GM12878 (cell line): ENCODE results near the gene CHPF2. TPM values are rescaled to one million over a fixed set of nuclear protein-coding genes. Genes with fewer than 3 reads are reported as not detected.

Experiments used
- ATAC-seq: fragments of 200-7000 bp; cut with Tn5 transposase; 3 replicates; pipeline ENCODE4 v1.9.1; 2020; ENCODE audit warnings: mild to moderate bottlenecking, moderate library complexity
- BruUV-seq: library from RNA; stranded (reverse); fragments of 400-500 nt; replicated peaks from 2 replicates; lab custom pipeline; 2021; lab: Mats Ljungman, UMichigan
- CTCF ChIA-PET: fragments of 300-600 bp; sonication (Branson Sonifier 250); formaldehyde crosslinking; extraction: SDS; loops from one replicate; lab custom pipeline; 2021; ENCODE audit warnings: inconsistent platforms; lab: Yijun Ruan, JAX
- POLR2A ChIA-PET: fragments of 350-600 bp; formaldehyde crosslinking; extraction: SDS; loops from one replicate; lab custom pipeline; 2021; ENCODE audit warnings: inconsistent platforms; lab: Charles Lee
- RAD21 ChIA-PET: fragments of 300-600 bp; sonication (Branson Sonifier 250); formaldehyde crosslinking; loops from one replicate; lab custom pipeline; 2023; ENCODE audit warnings: antibody characterized with exemption; ENCODE audit not compliant: unreplicated experiment; lab: Charles Lee
- SMC1A ChIA-PET: fragments of 300-600 bp; sonication (Branson Sonifier 250); formaldehyde crosslinking; loops from one replicate; lab custom pipeline; 2023; ENCODE audit not compliant: unreplicated experiment, uncharacterized antibody; lab: Charles Lee
- DNase-seq: peaks from one replicate; pipeline ENCODE4 v3.0.0-alpha.2; 2011; ENCODE audit warnings: low read depth, low spot score
- FAIRE-seq: peaks from 3 replicates; lab custom pipeline; 2011; peaks lifted over from hg19 to GRCh38; lab: Jason Lieb, UNC
- H2AFZ ChIP-seq: 2 replicates; pipeline ENCODE4 v1.6.0; 2011; ENCODE audit warnings: low read depth, low read length, control low read depth; ENCODE audit not compliant: control insufficient read depth
- H3K27ac ChIP-seq: 2 replicates; pipeline ENCODE4 v1.5.1; 2011; ENCODE audit warnings: control low read depth; ENCODE audit not compliant: control insufficient read depth, insufficient read depth
- H3K27me3 ChIP-seq, 2 experiments: replicated peaks in 1 of 2; 2 replicates each; pipeline versions ENCODE4 v1.6.0 to v1.6.1; 2011; ENCODE audit warnings: low read length in 1 of 2; ENCODE audit not compliant: control insufficient read depth in 2 of 2, insufficient read depth in 2 of 2
- H3K36me3 ChIP-seq, 2 experiments: 2 replicates each; pipeline ENCODE4 v1.5.1; 2011; ENCODE audit warnings: low read length in 1 of 2; ENCODE audit not compliant: control insufficient read depth in 2 of 2, insufficient read depth in 2 of 2
- H3K4me1 ChIP-seq: 2 replicates; pipeline ENCODE4 v1.6.1; 2011; ENCODE audit warnings: mild to moderate bottlenecking, low read length, moderate library complexity, mixed read lengths; ENCODE audit not compliant: control insufficient read depth, insufficient read depth
- H3K4me2 ChIP-seq: 2 replicates; pipeline ENCODE4 v1.6.0; 2011; ENCODE audit warnings: control low read depth; ENCODE audit not compliant: control insufficient read depth, insufficient read depth
- H3K4me3 ChIP-seq: fragments of 200-600 bp; sonication (generic); 2 replicates; pipeline ENCODE4 v1.5.1; 2016
- H3K79me2 ChIP-seq: 2 replicates; pipeline ENCODE4 v1.6.0; 2011; ENCODE audit warnings: low read length; ENCODE audit not compliant: control insufficient read depth, insufficient read depth
- H3K9ac ChIP-seq: 2 replicates; pipeline ENCODE4 v1.8.0; 2011; ENCODE audit warnings: low read length, control low read depth, mixed read lengths; ENCODE audit not compliant: control insufficient read depth, insufficient read depth
- H3K9me3 ChIP-seq: replicated peaks from 3 replicates; pipeline ENCODE4 v1.5.1; 2011; ENCODE audit warnings: mild to moderate bottlenecking, low read length; ENCODE audit not compliant: control insufficient read depth, insufficient read depth
- H4K20me1 ChIP-seq: 2 replicates; pipeline ENCODE4 v1.6.0; 2011; ENCODE audit not compliant: control insufficient read depth, insufficient read depth
- CBFB ChIP-seq: IDR thresholded peaks from 2 replicates; pipeline ENCODE4 v1.6.1; 2016; ENCODE audit warnings: antibody characterized with exemption, low read depth
- ETV6 ChIP-seq, 2 experiments: fragments of 450-650 bp in 1 of 2; IDR thresholded peaks in 1 of 2; conservative IDR thresholded peaks in 1 of 2; 2 replicates each; pipeline ENCODE4 v1.6.1; 2014; ENCODE audit warnings: antibody characterized with exemption in 1 of 2, borderline replicate concordance in 1 of 2, low read depth in 1 of 2, mild to moderate bottlenecking in 1 of 2, moderate library complexity in 1 of 2
- HDAC2 ChIP-seq: fragments of 200-600 bp; sonication (generic); IDR thresholded peaks from 2 replicates; pipeline ENCODE4 v1.6.1; 2017
- LARP7 ChIP-seq: fragments of 450-650 bp; IDR thresholded peaks from 2 replicates; pipeline ENCODE4 v1.6.1; 2017; ENCODE audit warnings: mild to moderate bottlenecking
- MXI1 ChIP-seq: fragments of 150-350 bp; IDR thresholded peaks from 2 replicates; pipeline ENCODE4 v1.6.1; 2011; ENCODE audit warnings: low read depth, mild to moderate bottlenecking, inconsistent platforms, low read length, improper control_type of control experiment
- MYB ChIP-seq: fragments of 150-350 bp; IDR thresholded peaks from 2 replicates; pipeline ENCODE4 v1.6.1; 2014; ENCODE audit warnings: mild to moderate bottlenecking, low read depth, low read length, borderline replicate concordance
- NFYA ChIP-seq: IDR thresholded peaks from 2 replicates; pipeline ENCODE4 v1.6.1; 2011; ENCODE audit warnings: low read depth, mild to moderate bottlenecking, low read length, improper control_type of control experiment, borderline replicate concordance
- NFYB ChIP-seq: IDR thresholded peaks from 2 replicates; pipeline ENCODE4 v1.6.1; 2011; ENCODE audit warnings: low read depth, mild to moderate bottlenecking, low read length, improper control_type of control experiment, moderate library complexity; ENCODE audit not compliant: insufficient read depth
- RBBP5 ChIP-seq: fragments of 200-600 bp; sonication (generic); conservative IDR thresholded peaks from 2 replicates; pipeline ENCODE4 v1.6.1; 2016
- SMAD5 ChIP-seq: IDR thresholded peaks from 2 replicates; pipeline ENCODE4 v1.6.1; 2016; ENCODE audit warnings: antibody characterized with exemption, low read depth
- SREBF1 ChIP-seq: IDR thresholded peaks from 2 replicates; pipeline ENCODE4 v1.6.1; 2012; ENCODE audit warnings: mild to moderate bottlenecking, low read length
- TBL1XR1 ChIP-seq: IDR thresholded peaks from 2 replicates; pipeline ENCODE4 v1.6.1; 2012; ENCODE audit warnings: low read depth, low read length, improper control_type of control experiment
- TCF3 ChIP-seq: IDR thresholded peaks from 2 replicates; pipeline ENCODE4 v1.6.1; 2012; ENCODE audit warnings: low read depth, mild to moderate bottlenecking, low read length, borderline replicate concordance; ENCODE audit not compliant: insufficient read depth
- ZBED1 ChIP-seq: IDR thresholded peaks from 2 replicates; pipeline ENCODE4 v1.6.1; 2016; ENCODE audit warnings: borderline replicate concordance
- WGBS: methylation state at CpG from one replicate; pipeline ENCODE4 v1.1.6; 2016; ENCODE audit warnings: low lambda C conversion rate; ENCODE audit not compliant: insufficient replicate concordance, insufficient coverage; ENCODE audit errors: missing lambda C conversion rate; 5-methylcytosine and 5-hydroxymethylcytosine counted together
- in situ Hi-C: fragments of 300-500 bp; cut with MboI; formaldehyde crosslinking; loops from 9 replicates; pipeline ENCODE4 v1.14.3; 2018; ENCODE audit warnings: mixed read lengths
- intact Hi-C: fragments of 100-400 bp; cut with micrococcal nuclease; formaldehyde crosslinking; loops from one replicate; pipeline ENCODE4 v1.14.2; 2022; ENCODE audit not compliant: unreplicated experiment
- polyA plus RNA-seq, 11 experiments: library from polyadenylated mRNA; depleted of rRNA in 4 of 11; unstranded in 6 of 11; stranded (reverse) in 5 of 11; fragments of >200 nt; fragmentation: Nextera tagmentation in 4 of 11; fragmentation: Illumina TruSeq in 1 of 11; extraction: Ambion mirVana in 4 of 11; extraction: Trizol in 1 of 11; gene quantifications; 1 replicate in 1 of 11; 2 replicates in 10 of 11; pipeline versions ENCODE4 v1.2.1 to v1.2.3, GENCODE V29; 2011 to 2016; ENCODE audit warnings: inconsistent platforms in 2 of 11, missing spikeins in 2 of 11, low read depth in 1 of 11
- total RNA-seq, 4 experiments: library from RNA; depleted of rRNA in 3 of 4; stranded (reverse); fragments of >200 nt in 3 of 4; fragmentation: Illumina TruSeq in 1 of 4; extraction: Trizol in 1 of 4; gene quantifications; 2 replicates each; pipeline versions ENCODE4 v1.2.1 to v1.2.3, GENCODE V29; 2013 to 2021
- TF ChIP-seq, protein P1 (sequence below): IDR thresholded peaks from 2 replicates; pipeline ENCODE4 v1.6.1; 2011; ENCODE audit warnings: borderline replicate concordance, low read depth, mild to moderate bottlenecking, moderate library complexity, low read length; ENCODE audit not compliant: insufficient read depth, poor library complexity, severe bottlenecking
- TF ChIP-seq, protein P2 (sequence below): fragments of 450-650 bp; IDR thresholded peaks from 2 replicates; pipeline ENCODE4 v1.6.1; 2017; ENCODE audit warnings: antibody characterized with exemption, mild to moderate bottlenecking, moderate library complexity
- TF ChIP-seq, protein P3 (sequence below): fragments of 150-350 bp; IDR thresholded peaks from 2 replicates; pipeline ENCODE4 v1.6.1; 2014; ENCODE audit warnings: mild to moderate bottlenecking, low read depth, low read length

CHPF2 gene
- total and polyA plus RNA-seq, 10 of the 15 experiments (the other 5 are each of a cell fraction or from before 2014, with no cell fraction given) = 0.23 to 33.1 (median 11.5) TPM

DNA sequence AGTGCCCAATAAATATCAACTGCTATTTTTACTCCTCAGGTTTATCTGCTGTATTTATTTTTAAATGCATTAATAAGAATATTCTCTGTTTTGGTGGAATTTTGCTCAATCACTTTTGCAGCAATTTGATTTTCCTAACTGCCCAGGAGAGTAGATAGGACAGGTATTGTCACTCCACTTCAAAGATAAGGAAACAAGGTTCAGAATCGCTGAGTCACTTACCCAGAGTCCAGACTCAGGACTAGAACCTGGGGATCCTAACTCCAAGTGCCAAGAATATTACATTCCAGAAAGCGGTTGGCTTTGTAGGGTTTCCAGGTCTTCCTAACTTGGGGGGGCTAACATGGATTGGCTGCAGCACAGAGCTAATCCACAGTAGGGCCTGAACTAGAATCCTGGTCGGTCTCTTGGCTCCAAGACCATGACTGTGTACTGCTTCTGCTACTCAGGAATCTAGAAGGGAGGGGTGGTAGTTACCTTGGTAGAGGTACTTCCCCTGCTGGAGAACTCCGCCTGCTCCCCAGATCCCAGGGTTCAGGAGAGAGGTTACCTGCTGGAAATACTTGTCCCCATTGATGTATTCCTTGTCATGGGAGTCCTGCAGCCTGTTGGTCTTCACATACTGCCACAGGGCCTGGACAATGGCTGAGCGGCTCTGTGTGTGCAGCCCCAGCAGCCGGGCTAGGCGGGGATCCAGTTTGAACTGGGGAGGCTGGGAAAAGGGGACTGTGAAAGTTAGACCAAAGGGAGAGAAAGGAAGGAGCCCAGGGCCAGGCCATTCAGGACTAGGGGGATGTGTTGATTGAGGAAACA lies 8.9 kb downstream of the CHPF2 start:
- FAIRE-seq = no peak
- H3K9ac ChIP-seq = no peak overlapping the region
- TF ChIP-seq SREBF1 (no peak), NFYA (no peak), RBBP5 (no peak), CBFB (no peak), HDAC2 (no peak), ZBED1 (no peak), LARP7 (no peak), TBL1XR1 (no peak), MXI1 (no peak), MYB (no peak), ETV6 (conservative IDR thresholded peaks at IDR 0.05 in 1 of 2, IDR thresholded peaks at IDR 0.05 in 1 of 2; ENCODE audit: borderline replicate concordance in 1 of 2, low read depth in 1 of 2) (no peak), SMAD5 (no peak), TCF3 (no peak), NFYB (no peak)
- TF ChIP-seq, protein P1, sequence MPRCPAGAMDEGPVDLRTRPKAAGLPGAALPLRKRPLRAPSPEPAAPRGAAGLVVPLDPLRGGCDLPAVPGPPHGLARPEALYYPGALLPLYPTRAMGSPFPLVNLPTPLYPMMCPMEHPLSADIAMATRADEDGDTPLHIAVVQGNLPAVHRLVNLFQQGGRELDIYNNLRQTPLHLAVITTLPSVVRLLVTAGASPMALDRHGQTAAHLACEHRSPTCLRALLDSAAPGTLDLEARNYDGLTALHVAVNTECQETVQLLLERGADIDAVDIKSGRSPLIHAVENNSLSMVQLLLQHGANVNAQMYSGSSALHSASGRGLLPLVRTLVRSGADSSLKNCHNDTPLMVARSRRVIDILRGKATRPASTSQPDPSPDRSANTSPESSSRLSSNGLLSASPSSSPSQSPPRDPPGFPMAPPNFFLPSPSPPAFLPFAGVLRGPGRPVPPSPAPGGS = no peak
- TF ChIP-seq, protein P2, sequence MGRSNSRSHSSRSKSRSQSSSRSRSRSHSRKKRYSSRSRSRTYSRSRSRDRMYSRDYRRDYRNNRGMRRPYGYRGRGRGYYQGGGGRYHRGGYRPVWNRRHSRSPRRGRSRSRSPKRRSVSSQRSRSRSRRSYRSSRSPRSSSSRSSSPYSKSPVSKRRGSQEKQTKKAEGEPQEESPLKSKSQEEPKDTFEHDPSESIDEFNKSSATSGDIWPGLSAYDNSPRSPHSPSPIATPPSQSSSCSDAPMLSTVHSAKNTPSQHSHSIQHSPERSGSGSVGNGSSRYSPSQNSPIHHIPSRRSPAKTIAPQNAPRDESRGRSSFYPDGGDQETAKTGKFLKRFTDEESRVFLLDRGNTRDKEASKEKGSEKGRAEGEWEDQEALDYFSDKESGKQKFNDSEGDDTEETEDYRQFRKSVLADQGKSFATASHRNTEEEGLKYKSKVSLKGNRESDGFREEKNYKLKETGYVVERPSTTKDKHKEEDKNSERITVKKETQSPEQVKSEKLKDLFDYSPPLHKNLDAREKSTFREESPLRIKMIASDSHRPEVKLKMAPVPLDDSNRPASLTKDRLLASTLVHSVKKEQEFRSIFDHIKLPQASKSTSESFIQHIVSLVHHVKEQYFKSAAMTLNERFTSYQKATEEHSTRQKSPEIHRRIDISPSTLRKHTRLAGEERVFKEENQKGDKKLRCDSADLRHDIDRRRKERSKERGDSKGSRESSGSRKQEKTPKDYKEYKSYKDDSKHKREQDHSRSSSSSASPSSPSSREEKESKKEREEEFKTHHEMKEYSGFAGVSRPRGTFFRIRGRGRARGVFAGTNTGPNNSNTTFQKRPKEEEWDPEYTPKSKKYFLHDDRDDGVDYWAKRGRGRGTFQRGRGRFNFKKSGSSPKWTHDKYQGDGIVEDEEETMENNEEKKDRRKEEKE = no peak
- TF ChIP-seq, protein P3, sequence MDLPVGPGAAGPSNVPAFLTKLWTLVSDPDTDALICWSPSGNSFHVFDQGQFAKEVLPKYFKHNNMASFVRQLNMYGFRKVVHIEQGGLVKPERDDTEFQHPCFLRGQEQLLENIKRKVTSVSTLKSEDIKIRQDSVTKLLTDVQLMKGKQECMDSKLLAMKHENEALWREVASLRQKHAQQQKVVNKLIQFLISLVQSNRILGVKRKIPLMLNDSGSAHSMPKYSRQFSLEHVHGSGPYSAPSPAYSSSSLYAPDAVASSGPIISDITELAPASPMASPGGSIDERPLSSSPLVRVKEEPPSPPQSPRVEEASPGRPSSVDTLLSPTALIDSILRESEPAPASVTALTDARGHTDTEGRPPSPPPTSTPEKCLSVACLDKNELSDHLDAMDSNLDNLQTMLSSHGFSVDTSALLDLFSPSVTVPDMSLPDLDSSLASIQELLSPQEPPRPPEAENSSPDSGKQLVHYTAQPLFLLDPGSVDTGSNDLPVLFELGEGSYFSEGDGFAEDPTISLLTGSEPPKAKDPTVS = no peak
- H3K4me3 ChIP-seq = no peak overlapping the region
- SMC1A ChIA-PET = interaction anchor here (3.4 kb wide), 1 partner anchor 8 kb away, joined by 20 read pairs; the partner anchor contains the start of gene CHPF2
- H3K27ac ChIP-seq = no peak overlapping the region
- in situ Hi-C loops (no loop called here), intact Hi-C loops (loop anchor here (5.0 kb wide), 1 partner anchor 69 kb away; no protein-coding TSS in a partner anchor)
- peaks cover 0 to 10% of the 10 kb centered on the region in 2 experiments; a peak in 3 of 4 replicates for H3K36me3 ChIP-seq
- POLR2A ChIA-PET = no interaction called here
- CTCF ChIA-PET = interaction anchor here (4.0 kb wide), 1 partner anchor 110 kb away, joined by 28 read pairs; no protein-coding TSS in a partner anchor
- no TSS peak for BruUV-seq
- H3K4me1 ChIP-seq = peaks cover 16% of the 10 kb centered on the region
- H3K9me3 ChIP-seq = no peaks in the 10 kb centered on the region
- no peaks in the 10 kb centered on the region for H3K79me2 ChIP-seq
- no peak for DNase-seq
- 99% methylated on average over 7 of the region's 7 CpGs for WGBS
- H3K4me2 ChIP-seq = no peak overlapping the region
- H3K27me3 ChIP-seq = peaks cover 7% of the 10 kb centered on the region in 2 experiments
- RAD21 ChIA-PET = no interaction called here
- ATAC-seq = no peak
- H2AFZ ChIP-seq = no peak overlapping the region
- H4K20me1 ChIP-seq = no peaks in the 10 kb centered on the region
